ENCODE measurements around the gene MTCL3.

DNA sequence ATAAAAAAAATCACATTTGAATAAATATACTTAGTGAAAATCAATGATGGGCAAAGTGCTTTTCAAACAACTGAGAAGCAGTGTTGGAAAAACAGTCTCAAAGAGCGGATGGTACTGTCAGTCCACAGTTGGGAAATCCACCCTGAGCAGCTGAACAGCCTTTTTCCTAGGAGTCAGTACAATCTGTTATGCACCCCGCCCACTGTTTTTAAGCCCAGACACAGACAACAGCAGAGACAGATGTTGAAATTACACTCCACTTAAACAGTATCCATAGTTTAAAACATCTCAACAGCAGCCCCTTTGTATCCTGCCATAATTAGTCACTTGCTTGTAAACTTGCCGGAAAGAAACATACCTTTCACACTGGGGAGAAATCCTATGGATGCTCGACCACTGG is 60.3 kb downstream of the MTCL3 start:
- TF ChIP-seq, protein P1, sequence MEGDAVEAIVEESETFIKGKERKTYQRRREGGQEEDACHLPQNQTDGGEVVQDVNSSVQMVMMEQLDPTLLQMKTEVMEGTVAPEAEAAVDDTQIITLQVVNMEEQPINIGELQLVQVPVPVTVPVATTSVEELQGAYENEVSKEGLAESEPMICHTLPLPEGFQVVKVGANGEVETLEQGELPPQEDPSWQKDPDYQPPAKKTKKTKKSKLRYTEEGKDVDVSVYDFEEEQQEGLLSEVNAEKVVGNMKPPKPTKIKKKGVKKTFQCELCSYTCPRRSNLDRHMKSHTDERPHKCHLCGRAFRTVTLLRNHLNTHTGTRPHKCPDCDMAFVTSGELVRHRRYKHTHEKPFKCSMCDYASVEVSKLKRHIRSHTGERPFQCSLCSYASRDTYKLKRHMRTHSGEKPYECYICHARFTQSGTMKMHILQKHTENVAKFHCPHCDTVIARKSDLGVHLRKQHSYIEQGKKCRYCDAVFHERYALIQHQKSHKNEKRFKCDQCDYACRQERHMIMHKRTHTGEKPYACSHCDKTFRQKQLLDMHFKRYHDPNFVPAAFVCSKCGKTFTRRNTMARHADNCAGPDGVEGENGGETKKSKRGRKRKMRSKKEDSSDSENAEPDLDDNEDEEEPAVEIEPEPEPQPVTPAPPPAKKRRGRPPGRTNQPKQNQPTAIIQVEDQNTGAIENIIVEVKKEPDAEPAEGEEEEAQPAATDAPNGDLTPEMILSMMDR (IDR thresholded peaks at IDR 0.05), result no peak
- TF ChIP-seq POLR2A (IDR thresholded peaks at IDR 0.05), result no peak

Measured in heart left ventricle (tissue), 13 donors.